ENCODE results near the gene DLL4. TPM values are rescaled to one million over a fixed set of nuclear protein-coding genes. Genes with fewer than 3 reads are reported as not detected.
"Not testable (repeated sequence)": the region's sequence is repeated elsewhere in the genome, so short reads cannot be mapped to it uniquely, and the experiment has no call there.

DLL4 gene
- total and polyA plus RNA-seq, 4 donors = 0.20 to 28.4 (median 5.0) TPM

GRCh38 chr15:40952901-40953712, 24.0 kb downstream of the DLL4 start, which contains the start of gene CHAC1:
Gene CHAC1 (plus strand): TSS chr15:40953471. CDS start chr15:40953584, 113 bp downstream.
- Histone ChIP-seq H3K4me3 (ENCODE audit: low read length in 2 of 2) (peak within 1 kb of the TSS; percentile 38 to 87), H3K36me3 (ENCODE audit: control insufficient read depth in 1 of 2, insufficient read depth in 2 of 2, low read length in 1 of 2) (no peaks in the 10 kb centered on the region), H3K4me1 (ENCODE audit: control insufficient read depth in 1 of 2, insufficient read depth in 2 of 2, low read length in 2 of 2) (peaks cover 0 to 4% of the 10 kb centered on the region in 2 donors), H3K9me3 (ENCODE audit: control insufficient read depth, low read length) (no peaks in the 10 kb centered on the region), H3K27ac (ENCODE audit: low read depth in 1 of 2, low read length in 2 of 2) (peak within 1 kb of the TSS in 1 of 2 donors; percentile 81), H3K27me3 (ENCODE audit: control insufficient read depth in 1 of 2, insufficient read depth in 2 of 2, low read length in 1 of 2) (no peaks in the 10 kb centered on the region)
- 0 to 1% methylated on average over 62 to 72 of the region's 72 CpGs for WGBS, 2 donors
- intact Hi-C loops (cut with DNase I) = loop anchor here in 1 of 2 donors (5.0 kb wide), 1 partner anchor 34 kb away; no protein-coding TSS in a partner anchor
- DNase-seq = peak; percentile 97 to 98
- peak; percentile 92 for ATAC-seq (ENCODE audit: low FRiP score)

- peak overlapping the region in 1 of 2 donors; percentile 81 for H3K27ac ChIP-seq (ENCODE audit: low read depth in 1 of 2, low read length in 2 of 2)
Measured at GRCh38 chr15:40953713-40954074, 24.6 kb downstream of the DLL4 start.

GRCh38 chr15:40954158-40954848, 25.2 kb downstream of the DLL4 start:
- H3K9me3 ChIP-seq (ENCODE audit: control insufficient read depth, low read length); H3K27me3 ChIP-seq (ENCODE audit: control insufficient read depth in 1 of 2, insufficient read depth in 2 of 2, low read length in 1 of 2); ATAC-seq (ENCODE audit: low FRiP score); H3K36me3 ChIP-seq (ENCODE audit: control insufficient read depth in 1 of 2, insufficient read depth in 2 of 2, low read length in 1 of 2); DNase-seq; H3K4me1 ChIP-seq (ENCODE audit: control insufficient read depth in 1 of 2, insufficient read depth in 2 of 2, low read length in 2 of 2): not testable (repeated sequence)
- Histone ChIP-seq H3K27ac (ENCODE audit: low read depth in 1 of 2, low read length in 2 of 2) (peak overlapping the region in 1 of 2 donors; percentile 32), H3K4me3 (ENCODE audit: low read length in 2 of 2) (peak overlapping the region; percentile 38 to 87)
- WGBS, 2 donors = 40 to 47% methylated on average over 8 of the region's 8 CpGs
- intact Hi-C loops (cut with DNase I) = loop anchor here in 1 of 2 donors (5.0 kb wide), 1 partner anchor 33 kb away; no protein-coding TSS in a partner anchor

More at GRCh38 chr15:40953713-40954074, 24.6 kb downstream of the DLL4 start:
- H3K4me1 ChIP-seq (ENCODE audit: control insufficient read depth in 1 of 2, insufficient read depth in 2 of 2, low read length in 2 of 2) = peaks cover 0 to 4% of the 10 kb centered on the region in 2 donors
- H3K27me3 ChIP-seq (ENCODE audit: control insufficient read depth in 1 of 2, insufficient read depth in 2 of 2, low read length in 1 of 2) = no peaks in the 10 kb centered on the region
- H3K4me3 ChIP-seq (ENCODE audit: low read length in 2 of 2) = peak overlapping the region; percentile 38 to 87
- ATAC-seq (ENCODE audit: low FRiP score) = peak; percentile 31
- no peaks in the 10 kb centered on the region for H3K9me3 ChIP-seq (ENCODE audit: control insufficient read depth, low read length)
- no peaks in the 10 kb centered on the region for H3K36me3 ChIP-seq (ENCODE audit: control insufficient read depth in 1 of 2, insufficient read depth in 2 of 2, low read length in 1 of 2)
- intact Hi-C loops (cut with DNase I) = loop anchor here in 1 of 2 donors (5.0 kb wide), 1 partner anchor 34 kb away; no protein-coding TSS in a partner anchor
- 1 to 2% methylated on average over 17 of the region's 17 CpGs for WGBS, 2 donors
- DNase-seq = no peak

- ATAC-seq (ENCODE audit: low FRiP score) (no peak), DNase-seq (no peak)
- Histone ChIP-seq H3K27me3 (ENCODE audit: control insufficient read depth in 1 of 2, insufficient read depth in 2 of 2, low read length in 1 of 2) (no peaks in the 10 kb centered on the region), H3K9me3 (ENCODE audit: control insufficient read depth, low read length) (no peaks in the 10 kb centered on the region), H3K4me3 (ENCODE audit: low read length in 2 of 2) (no peak overlapping the region), H3K4me1 (ENCODE audit: control insufficient read depth in 1 of 2, insufficient read depth in 2 of 2, low read length in 2 of 2) (peaks cover 0 to 4% of the 10 kb centered on the region in 2 donors), H3K27ac (ENCODE audit: low read depth in 1 of 2, low read length in 2 of 2) (peak overlapping the region in 1 of 2 donors; percentile 83), H3K36me3 (ENCODE audit: control insufficient read depth in 1 of 2, insufficient read depth in 2 of 2, low read length in 1 of 2) (no peaks in the 10 kb centered on the region)
- intact Hi-C loops (cut with DNase I) = no loop called here
- 90 to 92% methylated on average over 20 of the region's 20 CpGs for WGBS, 2 donors
Measured at GRCh38 chr15:40955141-40955903, 26.2 kb downstream of the DLL4 start.

GRCh38 chr15:40955930-40956540, 26.9 kb downstream of the DLL4 start:
- WGBS, 2 donors = 14 to 29% methylated on average over 3 of the region's 3 CpGs
- peaks cover 0 to 4% of the 10 kb centered on the region in 2 donors for H3K4me1 ChIP-seq (ENCODE audit: control insufficient read depth in 1 of 2, insufficient read depth in 2 of 2, low read length in 2 of 2)
- H3K4me3 ChIP-seq (ENCODE audit: low read length in 2 of 2) = no peak overlapping the region
- H3K27me3 ChIP-seq (ENCODE audit: control insufficient read depth in 1 of 2, insufficient read depth in 2 of 2, low read length in 1 of 2) = no peaks in the 10 kb centered on the region
- no peaks in the 10 kb centered on the region for H3K36me3 ChIP-seq (ENCODE audit: control insufficient read depth in 1 of 2, insufficient read depth in 2 of 2, low read length in 1 of 2)
- peak in 1 of 2 donors; percentile 69 for DNase-seq
- H3K27ac ChIP-seq (ENCODE audit: low read depth in 1 of 2, low read length in 2 of 2) = peak overlapping the region; percentile 67 to 83
- H3K9me3 ChIP-seq (ENCODE audit: control insufficient read depth, low read length) = no peaks in the 10 kb centered on the region
- ATAC-seq (ENCODE audit: low FRiP score) = no peak
- intact Hi-C loops (cut with DNase I) = no loop called here

- ATAC-seq (ENCODE audit: low FRiP score) = no peak
- WGBS, 2 donors = 43 to 52% methylated on average over 3 of the region's 3 CpGs
- Histone ChIP-seq H3K4me3 (ENCODE audit: low read length in 2 of 2) (no peak overlapping the region), H3K27me3 (ENCODE audit: control insufficient read depth in 1 of 2, insufficient read depth in 2 of 2, low read length in 1 of 2) (no peaks in the 10 kb centered on the region), H3K9me3 (ENCODE audit: control insufficient read depth, low read length) (no peaks in the 10 kb centered on the region), H3K27ac (ENCODE audit: low read depth in 1 of 2, low read length in 2 of 2) (peak overlapping the region; percentile 67 to 83), H3K4me1 (ENCODE audit: control insufficient read depth in 1 of 2, insufficient read depth in 2 of 2, low read length in 2 of 2) (peaks cover 0 to 4% of the 10 kb centered on the region in 2 donors), H3K36me3 (ENCODE audit: control insufficient read depth in 1 of 2, insufficient read depth in 2 of 2, low read length in 1 of 2) (no peaks in the 10 kb centered on the region)
- DNase-seq = no peak
- intact Hi-C loops (cut with DNase I) = no loop called here
Measured at GRCh38 chr15:40956541-40956982, 27.4 kb downstream of the DLL4 start.

GRCh38 chr15:40957041-40957555, 28.0 kb downstream of the DLL4 start:
- intact Hi-C loops (cut with DNase I) = no loop called here
- Histone ChIP-seq H3K27ac (ENCODE audit: low read depth in 1 of 2, low read length in 2 of 2) (peak overlapping the region; percentile 67 to 83), H3K9me3 (ENCODE audit: control insufficient read depth, low read length) (no peaks in the 10 kb centered on the region), H3K4me1 (ENCODE audit: control insufficient read depth in 1 of 2, insufficient read depth in 2 of 2, low read length in 2 of 2) (peaks cover 0 to 4% of the 10 kb centered on the region in 2 donors), H3K36me3 (ENCODE audit: control insufficient read depth in 1 of 2, insufficient read depth in 2 of 2, low read length in 1 of 2) (no peaks in the 10 kb centered on the region), H3K27me3 (ENCODE audit: control insufficient read depth in 1 of 2, insufficient read depth in 2 of 2, low read length in 1 of 2) (no peaks in the 10 kb centered on the region), H3K4me3 (ENCODE audit: low read length in 2 of 2) (no peak overlapping the region)
- DNase-seq = no peak
- ATAC-seq (ENCODE audit: low FRiP score) = no peak
- WGBS, 2 donors = 55 to 63% methylated on average over 4 of the region's 4 CpGs
